Measurements from ENCODE around the gene AGBL2. TPM values are rescaled to one million over a fixed set of nuclear protein-coding genes. Genes with fewer than 3 reads are reported as not detected.

AGBL2 gene
- total and polyA plus RNA-seq, 4 donors = 0.36 to 3.6 (median 2.4) TPM

- Histone ChIP-seq H3K27ac (ENCODE audit: low read depth in 1 of 2, low read length in 2 of 2) (no peak overlapping the region), H3K36me3 (ENCODE audit: control insufficient read depth in 4 of 4, insufficient read depth in 3 of 4, low read depth in 1 of 4, low read length in 3 of 4) (peaks cover 10 to 30% (median 22%) of the 10 kb centered on the region in 4 donors), H3K4me3 (ENCODE audit: low read depth in 1 of 3, low read length in 3 of 3) (no peak overlapping the region), H3K9ac (ENCODE audit: low read depth in 1 of 2, low read length in 2 of 2) (no peak overlapping the region), H3K27me3 (ENCODE audit: control insufficient read depth in 4 of 4, insufficient read depth in 4 of 4, low read length in 3 of 4) (no peaks in the 10 kb centered on the region), H3K9me3 (ENCODE audit: control insufficient read depth in 4 of 4, low read length in 3 of 4) (no peaks in the 10 kb centered on the region), H3K4me1 (ENCODE audit: control insufficient read depth in 4 of 4, insufficient read depth in 4 of 4, low read length in 3 of 4) (peaks cover 0 to 21% (median 10%) of the 10 kb centered on the region in 4 donors)
- DNase-seq (ENCODE audit: low spot score) = no peak
- 64% methylated on average over 5 of the region's 5 CpGs for WGBS
- TF ChIP-seq YY1 (IDR thresholded peaks at IDR 0.05) (no peak), JUND (IDR thresholded peaks at IDR 0.05) (no peak), GABPA (IDR thresholded peaks at IDR 0.05 in 1 of 2, conservative IDR thresholded peaks at IDR 0.05 in 1 of 2) (no peak), SP1 (IDR thresholded peaks at IDR 0.05) (no peak), HNF4G (IDR thresholded peaks at IDR 0.05) (no peak), ZBTB33 (IDR thresholded peaks at IDR 0.05) (no peak), FOXA2 (IDR thresholded peaks at IDR 0.05) (no peak), HNF4A (conservative IDR thresholded peaks at IDR 0.05) (no peak), TAF1 (conservative IDR thresholded peaks at IDR 0.05) (no peak), RXRA (IDR thresholded peaks at IDR 0.05) (no peak), ATF3 (IDR thresholded peaks at IDR 0.05) (no peak), NR2F2 (IDR thresholded peaks at IDR 0.05) (no peak)
- TF ChIP-seq, protein P1, sequence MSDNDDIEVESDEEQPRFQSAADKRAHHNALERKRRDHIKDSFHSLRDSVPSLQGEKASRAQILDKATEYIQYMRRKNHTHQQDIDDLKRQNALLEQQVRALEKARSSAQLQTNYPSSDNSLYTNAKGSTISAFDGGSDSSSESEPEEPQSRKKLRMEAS (IDR thresholded peaks at IDR 0.05) = no peak
- TF ChIP-seq, protein P2, sequence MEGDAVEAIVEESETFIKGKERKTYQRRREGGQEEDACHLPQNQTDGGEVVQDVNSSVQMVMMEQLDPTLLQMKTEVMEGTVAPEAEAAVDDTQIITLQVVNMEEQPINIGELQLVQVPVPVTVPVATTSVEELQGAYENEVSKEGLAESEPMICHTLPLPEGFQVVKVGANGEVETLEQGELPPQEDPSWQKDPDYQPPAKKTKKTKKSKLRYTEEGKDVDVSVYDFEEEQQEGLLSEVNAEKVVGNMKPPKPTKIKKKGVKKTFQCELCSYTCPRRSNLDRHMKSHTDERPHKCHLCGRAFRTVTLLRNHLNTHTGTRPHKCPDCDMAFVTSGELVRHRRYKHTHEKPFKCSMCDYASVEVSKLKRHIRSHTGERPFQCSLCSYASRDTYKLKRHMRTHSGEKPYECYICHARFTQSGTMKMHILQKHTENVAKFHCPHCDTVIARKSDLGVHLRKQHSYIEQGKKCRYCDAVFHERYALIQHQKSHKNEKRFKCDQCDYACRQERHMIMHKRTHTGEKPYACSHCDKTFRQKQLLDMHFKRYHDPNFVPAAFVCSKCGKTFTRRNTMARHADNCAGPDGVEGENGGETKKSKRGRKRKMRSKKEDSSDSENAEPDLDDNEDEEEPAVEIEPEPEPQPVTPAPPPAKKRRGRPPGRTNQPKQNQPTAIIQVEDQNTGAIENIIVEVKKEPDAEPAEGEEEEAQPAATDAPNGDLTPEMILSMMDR (IDR thresholded peaks at IDR 0.05; ENCODE audit: low read depth, low read length, missing input control) = no peak
Observed at GRCh38 chr11:47716692-47717091, 1.5 kb upstream of the AGBL2 start.

DNA sequence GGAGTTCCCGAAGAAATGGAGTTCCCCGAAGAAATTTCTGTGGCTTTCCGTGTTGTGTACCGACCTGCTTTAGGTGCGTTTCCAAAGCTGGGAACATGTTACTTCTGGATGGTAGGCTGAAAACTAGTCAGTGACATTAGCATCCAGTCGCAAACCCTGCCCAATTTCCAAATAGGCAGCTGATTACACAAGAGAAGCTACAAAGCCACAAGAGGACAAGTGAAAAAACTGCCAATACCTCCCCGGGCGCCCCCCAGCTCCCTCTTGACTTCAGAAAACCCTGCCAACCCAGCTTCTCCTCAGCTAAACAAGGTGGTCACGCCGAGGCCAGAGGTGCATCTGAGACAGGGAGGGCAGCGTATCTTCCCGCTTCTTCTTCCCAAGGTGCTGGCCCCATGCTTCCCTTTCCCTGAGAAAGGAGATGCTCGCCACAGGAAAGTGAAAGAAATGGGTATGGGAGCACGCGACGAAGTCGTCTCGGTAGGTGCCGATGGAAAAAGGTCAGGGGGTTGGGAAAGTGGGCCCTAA is 551 bp downstream of the AGBL2 start:
- Histone ChIP-seq H3K36me3 (ENCODE audit: control insufficient read depth in 4 of 4, insufficient read depth in 3 of 4, low read depth in 1 of 4, low read length in 3 of 4) (peaks cover 6 to 24% (median 18%) of the 10 kb centered on the region in 4 donors), H3K4me3 (ENCODE audit: low read depth in 1 of 3, low read length in 3 of 3) (peak overlapping the region; percentile 64 to 97 (median 68)), H3K27ac (ENCODE audit: low read depth in 1 of 2, low read length in 2 of 2) (peak overlapping the region; percentile 55 to 64), H3K9ac (ENCODE audit: low read depth in 1 of 2, low read length in 2 of 2) (peak overlapping the region; percentile 62 to 67), H3K9me3 (ENCODE audit: control insufficient read depth in 4 of 4, low read length in 3 of 4) (no peaks in the 10 kb centered on the region), H3K4me1 (ENCODE audit: control insufficient read depth in 4 of 4, insufficient read depth in 4 of 4, low read length in 3 of 4) (peaks cover 3 to 23% (median 9%) of the 10 kb centered on the region in 4 donors), H3K27me3 (ENCODE audit: control insufficient read depth in 4 of 4, insufficient read depth in 4 of 4, low read length in 3 of 4) (no peaks in the 10 kb centered on the region)
- no peak for TF ChIP-seq GABPA (IDR thresholded peaks at IDR 0.05 in 1 of 2, conservative IDR thresholded peaks at IDR 0.05 in 1 of 2)
- peak in 1 of 2 donors; percentile 39 for TF ChIP-seq RAD21 (IDR thresholded peaks at IDR 0.05)
- TF ChIP-seq, protein P1 (IDR thresholded peaks at IDR 0.05) = peak; percentile 14
- no peak for TF ChIP-seq ATF3 (IDR thresholded peaks at IDR 0.05)
- peak in 1 of 2 donors; percentile 15 for TF ChIP-seq HNF4A (conservative IDR thresholded peaks at IDR 0.05)
- peak; percentile 5 to 23 for TF ChIP-seq RXRA (IDR thresholded peaks at IDR 0.05)
- TF ChIP-seq, protein P2 (IDR thresholded peaks at IDR 0.05; ENCODE audit: low read depth, low read length, missing input control) = no peak
- TF ChIP-seq FOXA1 (IDR thresholded peaks at IDR 0.05) = no peak
- no peak for TF ChIP-seq NR2F2 (IDR thresholded peaks at IDR 0.05)
- TF ChIP-seq YY1 (IDR thresholded peaks at IDR 0.05) = peak; percentile 38
- TF ChIP-seq SP1 (IDR thresholded peaks at IDR 0.05) = peak; percentile 26
- no peak for TF ChIP-seq HNF4G (IDR thresholded peaks at IDR 0.05)
- TF ChIP-seq EGR1 (IDR thresholded peaks at IDR 0.05; ENCODE audit: low read depth in 2 of 2) = no peak
- WGBS = 9% methylated on average over 19 of the region's 19 CpGs
- peak; percentile 38 for DNase-seq (ENCODE audit: low spot score)

Measured in liver (tissue), 9 donors.